Hindlimb muscle (tissue), 1 donor: ENCODE results near the gene DUSP7. TPM values are rescaled to one million over a fixed set of nuclear protein-coding genes. Genes with fewer than 3 reads are reported as not detected.
A peak's percentile ranks its signal among the peaks of the same experiment; 100 is the strongest.

Experiments used
- DNase-seq: peaks from one replicate; pipeline ENCODE4 v3.0.0-alpha.2; 2013
- polyA plus RNA-seq: library from polyadenylated mRNA; unstranded; fragments of 120-200 nt; gene quantifications from one replicate; pipeline ENCODE4 v1.2.1, GENCODE V29; 2013; ENCODE audit not compliant: insufficient read length

The DUSP7 gene
- polyA plus RNA-seq, 1 donor, result 18.3 TPM

DNA sequence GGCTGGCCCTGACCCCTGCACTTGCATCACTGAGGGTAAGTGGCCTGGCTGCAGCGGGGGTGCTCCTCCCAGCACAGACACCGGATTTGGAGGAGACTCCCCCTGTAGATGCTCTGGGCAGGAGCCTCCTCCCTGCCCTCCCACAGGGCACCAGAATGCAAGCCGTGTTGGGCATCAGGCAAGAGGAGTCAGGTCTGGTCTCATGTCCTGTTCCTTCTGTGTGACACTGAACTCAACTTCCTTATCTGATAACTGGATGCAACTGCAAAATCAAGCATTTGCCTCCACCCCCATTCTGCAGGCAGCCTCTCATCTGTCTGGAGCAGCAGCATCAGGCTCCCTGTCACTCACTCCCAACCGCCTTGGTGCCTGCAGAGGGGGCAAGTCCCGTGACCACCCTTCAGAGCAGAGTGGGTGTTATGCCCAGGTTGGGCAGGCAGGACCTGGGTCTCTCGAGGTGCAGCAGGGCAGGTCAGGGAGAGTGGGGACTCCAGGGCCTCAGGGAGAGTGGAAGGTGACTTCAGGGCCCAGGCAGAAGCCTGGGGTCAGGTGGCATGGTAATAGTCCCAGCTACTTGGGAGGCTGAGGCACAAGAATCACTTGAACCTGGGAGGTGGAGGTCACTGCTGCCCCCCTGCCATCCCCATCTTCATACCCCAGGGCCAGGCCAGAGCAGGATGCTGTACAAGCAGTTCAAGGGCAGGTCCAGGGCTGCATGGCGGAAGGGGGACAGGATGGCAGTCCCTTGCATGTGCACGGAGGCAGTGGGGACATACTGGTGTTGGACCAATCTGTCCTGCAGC is 50.2 kb downstream of the DUSP7 start:
- no peak for DNase-seq

DNA sequence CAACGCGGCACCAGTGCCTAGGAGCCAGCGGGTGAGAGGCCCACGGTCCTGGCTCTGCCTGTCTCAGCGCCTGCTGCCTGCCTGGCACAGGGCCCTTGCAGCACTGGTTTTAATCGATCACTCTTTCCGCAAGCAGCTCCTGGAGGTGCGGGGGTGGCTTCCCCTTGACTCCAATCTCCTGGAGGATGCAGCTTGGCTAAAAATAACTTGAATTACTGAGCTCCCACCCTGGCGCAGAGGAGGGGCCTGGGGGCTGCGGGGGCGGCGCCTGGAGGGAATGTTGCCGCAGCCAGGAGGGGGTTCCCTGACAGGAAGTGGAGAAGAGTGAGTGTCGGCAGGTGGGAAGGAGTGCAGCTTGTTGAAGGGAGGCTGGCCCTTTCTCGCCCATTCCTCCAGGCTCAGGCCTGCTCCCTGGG is 50.8 kb downstream of the DUSP7 start:
- DNase-seq, result peak; percentile 53

DNA sequence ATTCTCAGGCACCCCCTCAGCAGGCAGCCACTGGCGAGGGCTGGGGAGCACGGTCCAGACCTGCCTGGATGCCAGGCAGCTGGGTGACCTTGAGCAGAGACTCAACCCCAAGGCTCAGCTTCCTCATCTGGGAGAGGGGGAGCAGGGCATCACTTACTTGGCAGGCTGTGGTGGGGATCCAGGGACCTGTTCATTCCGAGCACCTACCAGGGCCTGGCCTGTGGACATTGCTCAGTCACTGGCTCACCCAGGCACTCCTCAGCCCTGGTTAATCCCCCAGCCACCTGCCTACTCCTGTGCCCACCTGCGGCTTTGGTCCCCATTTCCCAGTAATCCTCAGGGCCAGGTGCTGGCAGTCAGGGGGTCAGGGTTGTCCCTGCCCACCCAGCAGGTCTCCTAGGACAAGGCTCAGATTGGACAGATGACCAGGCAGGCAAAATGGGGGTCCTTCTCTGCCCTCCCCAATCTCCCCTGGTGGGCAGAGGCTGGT is 51.4 kb downstream of the DUSP7 start:
- no peak for DNase-seq

DNA sequence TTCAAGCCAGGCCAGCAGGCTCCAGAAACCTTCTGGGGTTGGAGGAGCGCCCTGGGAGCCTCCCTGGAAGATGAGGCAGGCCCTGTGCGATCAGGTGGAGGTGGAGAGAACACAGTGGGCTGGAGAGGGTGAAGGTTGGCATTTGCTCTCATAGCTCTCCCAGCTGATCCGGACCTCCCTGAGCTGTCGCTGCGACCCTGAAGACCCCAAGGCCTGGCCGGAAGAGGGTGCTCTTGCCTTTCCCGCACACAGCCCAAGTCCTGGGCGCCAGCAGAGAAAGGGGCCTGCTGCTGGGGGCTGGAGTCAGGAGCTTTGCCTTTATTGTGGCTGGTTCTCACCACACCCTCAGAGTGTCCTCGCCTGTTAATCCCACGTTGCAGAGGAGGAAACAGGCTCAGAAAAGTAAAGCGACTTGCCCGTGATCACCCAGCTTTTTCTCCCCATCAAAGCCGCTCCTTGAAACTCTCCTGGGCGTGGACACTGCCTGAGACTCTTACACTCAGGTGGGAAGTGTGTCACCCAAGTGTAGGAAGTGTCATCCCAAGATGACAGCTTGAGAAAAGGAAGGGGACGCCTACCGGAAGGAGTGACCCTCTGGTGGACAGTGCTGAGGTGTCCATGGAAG is 52.1 kb downstream of the DUSP7 start:
- peak; percentile 74 for DNase-seq

DNA sequence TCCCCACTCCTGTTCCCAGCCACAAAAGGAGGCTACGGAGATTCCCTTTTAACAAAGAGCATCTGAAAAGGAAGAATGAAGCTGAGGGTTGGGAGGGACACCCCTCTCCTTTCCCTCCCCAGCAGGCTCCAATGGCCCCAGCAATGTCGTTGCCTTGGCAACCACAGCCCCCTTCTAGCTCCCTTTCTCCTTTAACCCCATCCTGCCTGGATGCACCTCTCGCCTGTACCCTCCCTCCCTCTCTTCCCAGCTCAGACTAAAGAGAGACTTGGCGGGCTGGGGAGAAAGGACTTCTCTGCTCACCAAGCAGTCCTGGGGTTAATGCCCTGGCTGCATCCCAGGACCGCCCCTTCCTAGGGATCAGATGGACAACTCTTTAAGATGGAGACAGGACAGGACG is 53.6 kb downstream of the DUSP7 start:
- no peak for DNase-seq

DNA sequence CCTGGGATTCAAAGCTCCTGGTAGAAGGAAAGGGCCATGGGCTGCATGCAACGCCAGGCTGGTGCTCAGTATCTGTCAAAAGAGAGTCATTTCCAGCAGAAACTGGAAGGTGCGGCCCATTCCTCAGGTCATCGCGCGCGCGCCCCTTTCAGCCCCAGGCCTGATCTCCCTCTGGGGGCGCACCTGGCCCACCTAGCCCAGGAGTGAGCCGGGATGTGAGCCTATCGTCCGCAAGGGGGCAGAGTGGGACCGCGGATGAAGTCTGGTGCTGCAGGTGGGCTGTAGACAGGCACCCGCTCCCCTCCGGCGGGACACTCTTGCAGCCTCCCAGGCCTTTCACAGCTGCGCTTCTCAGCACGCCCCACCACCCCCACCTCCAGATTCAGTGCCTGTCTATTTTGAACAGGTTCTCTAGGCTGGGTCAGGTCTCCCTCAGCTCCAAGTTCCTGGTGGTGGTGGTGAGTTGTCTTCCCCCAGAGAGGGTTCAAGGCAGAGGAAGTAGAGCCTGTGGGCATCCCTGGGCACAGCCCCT is 54.9 kb downstream of the DUSP7 start:
- peak; percentile 76 for DNase-seq

DNA sequence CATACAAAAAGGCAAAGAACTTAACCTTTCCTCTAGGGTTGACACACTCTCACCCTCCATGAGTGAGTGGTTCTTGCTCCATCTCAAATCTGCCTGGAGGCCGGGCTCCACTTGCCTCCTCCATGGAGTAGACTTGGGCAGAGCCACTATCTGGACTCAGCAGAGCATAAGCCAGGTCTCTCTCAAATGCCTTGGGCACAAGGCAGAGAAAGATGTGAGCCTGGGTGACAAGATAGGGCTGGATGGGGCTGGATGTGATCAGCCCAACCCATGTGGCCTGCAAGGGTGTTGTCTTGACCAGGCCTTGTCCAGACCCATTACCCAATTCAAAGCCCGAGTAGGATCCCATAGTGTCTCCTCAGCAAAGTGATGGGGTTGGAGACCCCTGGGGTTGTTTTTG is 56.5 kb downstream of the DUSP7 start:
- no peak for DNase-seq

Other genes with a start within 250 kb of the DUSP7 start
- not detected for gene IQCF2, start 195.0 kb downstream of the DUSP7 start, polyA plus RNA-seq
- not detected for gene IQCF5, start 181.0 kb downstream of the DUSP7 start, polyA plus RNA-seq
- gene IQCF1, start 153.2 kb downstream of the DUSP7 start, polyA plus RNA-seq, result not detected
- 15.9 TPM for gene RRP9, start 114.7 kb downstream of the DUSP7 start, polyA plus RNA-seq
- gene PARP3, start 114.2 kb downstream of the DUSP7 start, polyA plus RNA-seq, result 7.4 TPM
- 0.67 TPM for gene GPR62, start 101.2 kb downstream of the DUSP7 start, polyA plus RNA-seq
- 64.7 TPM for gene PCBP4, start 89.1 kb downstream of the DUSP7 start, polyA plus RNA-seq
- gene ABHD14B, start 82.5 kb downstream of the DUSP7 start, polyA plus RNA-seq, result 22.3 TPM
- gene ABHD14A, start 81.5 kb downstream of the DUSP7 start, polyA plus RNA-seq, result 14.7 TPM
- gene ACY1, start 73.0 kb downstream of the DUSP7 start, polyA plus RNA-seq, result 19.3 TPM
- 3,089 TPM for gene RPL29, start 60.7 kb downstream of the DUSP7 start, polyA plus RNA-seq
- 4.2 TPM for gene POC1A, start 97.9 kb upstream of the DUSP7 start, polyA plus RNA-seq
- gene ALAS1, start 141.6 kb upstream of the DUSP7 start, polyA plus RNA-seq, result 30.2 TPM
- gene TLR9, start 169.1 kb upstream of the DUSP7 start, polyA plus RNA-seq, result 0.28 TPM
- gene TWF2, start 182.6 kb upstream of the DUSP7 start, polyA plus RNA-seq, result 30.0 TPM
- 15.9 TPM for gene PPM1M, start 189.2 kb upstream of the DUSP7 start, polyA plus RNA-seq
- gene WDR82, start 222.1 kb upstream of the DUSP7 start, polyA plus RNA-seq, result 86.0 TPM
- gene GLYCTK, start 231.3 kb upstream of the DUSP7 start, polyA plus RNA-seq, result 3.8 TPM